Endodermal cell (in vitro differentiated cells): ENCODE results near the gene AIG1. TPM values are rescaled to one million over a fixed set of nuclear protein-coding genes. Genes with fewer than 3 reads are reported as not detected.

ENCODE experiments used
- DNase-seq: peaks from one replicate; pipeline ENCODE4 v3.0.0-alpha.2; 2017
- H3K27ac ChIP-seq: 2 replicates; pipeline ENCODE4 v1.5.1; 2013; ENCODE audit warnings: mild to moderate bottlenecking, low read depth, low read length, moderate library complexity
- H3K27me3 ChIP-seq: 2 replicates; pipeline ENCODE4 v1.6.1; 2013; ENCODE audit warnings: mild to moderate bottlenecking, low read length, moderate library complexity; ENCODE audit not compliant: insufficient read depth, control insufficient read depth, poor library complexity, severe bottlenecking
- H3K36me3 ChIP-seq: 2 replicates; pipeline ENCODE4 v1.7.0; 2013; ENCODE audit warnings: mild to moderate bottlenecking, low read length, moderate library complexity; ENCODE audit not compliant: control insufficient read depth, insufficient read depth
- H3K4me1 ChIP-seq: one replicate; pipeline ENCODE4 v1.7.0; 2013; ENCODE audit warnings: low read length; ENCODE audit not compliant: control insufficient read depth, insufficient read depth
- H3K4me3 ChIP-seq: 2 replicates; pipeline ENCODE4 v1.5.1; 2013; ENCODE audit warnings: mild to moderate bottlenecking, low read length, moderate library complexity
- H3K9ac ChIP-seq: 2 replicates; pipeline ENCODE4 v1.6.1; 2013; ENCODE audit warnings: mild to moderate bottlenecking, low read length, moderate library complexity; ENCODE audit not compliant: poor library complexity, severe bottlenecking; ENCODE audit errors: extremely low read depth
- H3K9me3 ChIP-seq: 2 replicates; pipeline ENCODE4 v1.6.1; 2013; ENCODE audit warnings: mild to moderate bottlenecking, low read length, moderate library complexity; ENCODE audit not compliant: control insufficient read depth
- H3K27ac Mint-ChIP-seq: 2 replicates; pipeline ENCODE4 v1.8.0; 2020; ENCODE audit warnings: mixed read lengths
- H3K27me3 Mint-ChIP-seq: 2 replicates; pipeline ENCODE4 v1.8.0; 2021; ENCODE audit warnings: mild to moderate bottlenecking, mixed read lengths; ENCODE audit not compliant: insufficient read depth
- H3K36me3 Mint-ChIP-seq: 2 replicates; pipeline ENCODE4 v1.8.0; 2020; ENCODE audit warnings: low read depth, mixed read lengths
- H3K4me1 Mint-ChIP-seq: 2 replicates; pipeline ENCODE4 v1.8.0; 2020; ENCODE audit warnings: mixed read lengths
- H3K4me3 Mint-ChIP-seq: 2 replicates; pipeline ENCODE4 v1.8.0; 2020; ENCODE audit warnings: mild to moderate bottlenecking, moderate library complexity, mixed read lengths
- H3K9me3 Mint-ChIP-seq: 2 replicates; pipeline ENCODE4 v1.8.0; 2020; ENCODE audit warnings: mild to moderate bottlenecking, mixed read lengths
- WGBS, 2 experiments: methylation state at CpG; one replicate each; pipeline versions ENCODE4 v1.1.5 to v1.1.7; 2013; ENCODE audit warnings: missing lambda C conversion rate in 2 of 2, mixed read lengths in 1 of 2; ENCODE audit not compliant: insufficient coverage in 1 of 2, insufficient read length in 1 of 2; 5-methylcytosine and 5-hydroxymethylcytosine counted together
- total RNA-seq, 2 donors: library from RNA; stranded (reverse); fragmentation: NEBNext Ultra II Directional in 1 of 2; extraction: Animal tissue kit (Norgen Biotek cat#: 25700) in 1 of 2; gene quantifications; 2 replicates in 1 of 2; 3 replicates in 1 of 2; pipeline ENCODE4 v1.2.1, GENCODE V29; 2021
- TF ChIP-seq, protein P1 (sequence below): fragments of 200-600 bp; sonication (generic); conservative IDR thresholded peaks from 2 replicates; pipeline ENCODE4 v1.5.0; 2021; ENCODE audit warnings: antibody characterized with exemption, mild to moderate bottlenecking

AIG1 gene
- total RNA-seq, 2 donors from 2014 or later: 23.0 to 25.2 TPM

DNA sequence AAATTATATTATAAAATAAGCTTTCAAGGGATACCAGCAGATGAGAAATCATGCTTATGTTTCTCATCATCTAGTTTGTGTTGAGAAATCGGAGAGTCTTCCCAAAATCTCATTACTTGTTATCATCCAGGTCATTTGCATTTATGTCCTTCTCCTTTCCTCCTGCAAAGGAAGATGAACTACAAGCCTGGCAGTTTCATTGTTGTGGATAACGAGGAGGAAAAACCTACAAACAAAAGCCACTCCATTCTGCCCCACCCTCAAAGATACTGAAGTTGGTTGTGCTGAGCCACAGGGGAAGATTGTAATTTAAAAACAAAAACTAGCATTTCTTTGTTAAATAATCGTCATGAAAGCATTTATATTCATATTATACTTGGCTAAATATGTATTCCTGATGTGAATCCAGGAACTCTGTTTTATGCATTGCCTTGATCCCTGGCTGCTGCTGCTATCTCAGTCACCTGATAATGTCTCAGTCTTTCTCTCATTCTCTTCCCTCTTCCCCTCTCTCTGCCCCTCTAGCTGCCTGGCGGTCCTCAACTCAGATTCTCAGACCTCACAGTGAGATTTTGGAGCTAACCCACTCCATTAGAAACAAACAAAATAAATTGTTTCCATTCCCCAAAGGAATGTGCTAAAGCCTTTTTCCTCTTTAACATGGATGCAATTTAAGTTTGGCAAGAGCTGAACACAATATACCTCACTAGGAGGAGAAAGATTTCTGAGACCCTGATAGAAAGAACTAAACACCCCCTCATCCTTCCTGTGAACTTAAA, 204.5 kb downstream of the AIG1 start:
- WGBS, 2 experiments: 34 to 50% methylated on average over 1 to 3 of the region's 4 CpGs
- no peaks in the 10 kb centered on the region for H3K4me1 ChIP-seq
- H3K9ac ChIP-seq: no peak overlapping the region
- no peak overlapping the region for H3K4me3 ChIP-seq
- peak; percentile 57 for DNase-seq
- Mint-ChIP-seq H3K4me1 (peaks cover 17% of the 10 kb centered on the region), H3K36me3 (no peaks in the 10 kb centered on the region), H3K27ac (no peak overlapping the region), H3K9me3 (no peaks in the 10 kb centered on the region), H3K4me3 (no peak overlapping the region), H3K27me3 (no peaks in the 10 kb centered on the region)
- H3K36me3 ChIP-seq: no peaks in the 10 kb centered on the region
- TF ChIP-seq, protein P1, sequence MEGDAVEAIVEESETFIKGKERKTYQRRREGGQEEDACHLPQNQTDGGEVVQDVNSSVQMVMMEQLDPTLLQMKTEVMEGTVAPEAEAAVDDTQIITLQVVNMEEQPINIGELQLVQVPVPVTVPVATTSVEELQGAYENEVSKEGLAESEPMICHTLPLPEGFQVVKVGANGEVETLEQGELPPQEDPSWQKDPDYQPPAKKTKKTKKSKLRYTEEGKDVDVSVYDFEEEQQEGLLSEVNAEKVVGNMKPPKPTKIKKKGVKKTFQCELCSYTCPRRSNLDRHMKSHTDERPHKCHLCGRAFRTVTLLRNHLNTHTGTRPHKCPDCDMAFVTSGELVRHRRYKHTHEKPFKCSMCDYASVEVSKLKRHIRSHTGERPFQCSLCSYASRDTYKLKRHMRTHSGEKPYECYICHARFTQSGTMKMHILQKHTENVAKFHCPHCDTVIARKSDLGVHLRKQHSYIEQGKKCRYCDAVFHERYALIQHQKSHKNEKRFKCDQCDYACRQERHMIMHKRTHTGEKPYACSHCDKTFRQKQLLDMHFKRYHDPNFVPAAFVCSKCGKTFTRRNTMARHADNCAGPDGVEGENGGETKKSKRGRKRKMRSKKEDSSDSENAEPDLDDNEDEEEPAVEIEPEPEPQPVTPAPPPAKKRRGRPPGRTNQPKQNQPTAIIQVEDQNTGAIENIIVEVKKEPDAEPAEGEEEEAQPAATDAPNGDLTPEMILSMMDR: no peak
- H3K27ac ChIP-seq: no peak overlapping the region
- no peaks in the 10 kb centered on the region for H3K9me3 ChIP-seq
- H3K27me3 ChIP-seq: no peaks in the 10 kb centered on the region

DNA sequence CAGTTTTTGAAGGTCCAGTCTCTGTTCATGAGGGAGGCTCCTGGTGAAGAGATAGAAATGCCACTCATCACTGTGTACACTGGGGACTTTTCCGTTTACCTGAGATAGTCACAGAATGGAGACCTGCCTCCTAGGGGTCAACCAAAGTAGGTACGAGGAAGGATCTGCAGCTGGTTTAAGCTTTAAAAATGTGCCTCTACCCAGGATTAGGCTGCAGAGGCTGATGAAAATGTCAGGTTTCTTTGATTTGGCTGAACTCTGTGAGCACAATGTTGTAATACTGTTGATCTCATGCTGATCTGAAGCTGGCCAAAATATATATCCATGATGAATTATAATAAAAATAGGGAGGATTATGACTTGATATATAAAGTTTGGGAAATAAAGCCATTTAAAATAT, 207.1 kb downstream of the AIG1 start:
- Histone ChIP-seq H3K27ac (no peak overlapping the region), H3K36me3 (no peaks in the 10 kb centered on the region), H3K9me3 (no peaks in the 10 kb centered on the region), H3K9ac (no peak overlapping the region), H3K27me3 (no peaks in the 10 kb centered on the region), H3K4me1 (no peaks in the 10 kb centered on the region), H3K4me3 (no peak overlapping the region)
- no peak overlapping the region for H3K4me3 Mint-ChIP-seq
- WGBS, 2 experiments: 90 to 92% methylated on average over 2 of the region's 2 CpGs
- H3K9me3 Mint-ChIP-seq: no peaks in the 10 kb centered on the region
- H3K27ac Mint-ChIP-seq: no peak overlapping the region
- TF ChIP-seq, protein P1: peak; percentile 56
- no peaks in the 10 kb centered on the region for H3K36me3 Mint-ChIP-seq
- H3K27me3 Mint-ChIP-seq: no peaks in the 10 kb centered on the region
- DNase-seq: no peak
- H3K4me1 Mint-ChIP-seq: peaks cover 16% of the 10 kb centered on the region

DNA sequence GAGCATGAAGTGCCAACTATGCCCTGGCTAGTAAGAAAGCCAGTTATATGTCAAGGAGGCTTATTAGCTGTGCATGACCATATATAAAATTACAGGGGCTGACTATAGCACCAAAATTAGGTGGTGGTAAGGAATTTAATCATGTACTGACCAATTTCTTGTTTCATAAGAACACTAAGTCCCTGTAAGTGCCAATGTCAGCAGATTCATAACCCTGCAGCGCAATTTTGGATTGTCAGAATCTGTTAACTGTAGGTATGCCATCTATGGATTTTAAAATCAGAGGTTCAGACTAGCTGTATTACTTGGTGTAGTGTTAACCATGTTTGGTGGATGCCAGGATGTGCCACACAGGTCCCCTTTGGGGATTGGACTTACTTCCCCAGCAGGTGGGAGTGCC, 207.8 kb downstream of the AIG1 start:
- H3K27ac ChIP-seq: no peak overlapping the region
- Mint-ChIP-seq H3K9me3 (no peaks in the 10 kb centered on the region), H3K36me3 (no peaks in the 10 kb centered on the region), H3K4me1 (peaks cover 16% of the 10 kb centered on the region), H3K27me3 (no peaks in the 10 kb centered on the region), H3K4me3 (no peak overlapping the region), H3K27ac (no peak overlapping the region)
- TF ChIP-seq, protein P1: no peak
- no peaks in the 10 kb centered on the region for H3K27me3 ChIP-seq
- no peaks in the 10 kb centered on the region for H3K4me1 ChIP-seq
- H3K4me3 ChIP-seq: no peak overlapping the region
- H3K9ac ChIP-seq: no peak overlapping the region
- no peaks in the 10 kb centered on the region for H3K9me3 ChIP-seq
- H3K36me3 ChIP-seq: no peaks in the 10 kb centered on the region
- DNase-seq: no peak
- WGBS, 2 experiments: 83 to 91% methylated on average over 1 of the region's 1 CpG
